ENCODE measurements around the gene ALDH1A3.

ALDH1A3 gene

GRCh38 chr15:100958326-100959065 lies 78.9 kb downstream of the ALDH1A3 start:
- DNase-seq: no peak

DNA sequence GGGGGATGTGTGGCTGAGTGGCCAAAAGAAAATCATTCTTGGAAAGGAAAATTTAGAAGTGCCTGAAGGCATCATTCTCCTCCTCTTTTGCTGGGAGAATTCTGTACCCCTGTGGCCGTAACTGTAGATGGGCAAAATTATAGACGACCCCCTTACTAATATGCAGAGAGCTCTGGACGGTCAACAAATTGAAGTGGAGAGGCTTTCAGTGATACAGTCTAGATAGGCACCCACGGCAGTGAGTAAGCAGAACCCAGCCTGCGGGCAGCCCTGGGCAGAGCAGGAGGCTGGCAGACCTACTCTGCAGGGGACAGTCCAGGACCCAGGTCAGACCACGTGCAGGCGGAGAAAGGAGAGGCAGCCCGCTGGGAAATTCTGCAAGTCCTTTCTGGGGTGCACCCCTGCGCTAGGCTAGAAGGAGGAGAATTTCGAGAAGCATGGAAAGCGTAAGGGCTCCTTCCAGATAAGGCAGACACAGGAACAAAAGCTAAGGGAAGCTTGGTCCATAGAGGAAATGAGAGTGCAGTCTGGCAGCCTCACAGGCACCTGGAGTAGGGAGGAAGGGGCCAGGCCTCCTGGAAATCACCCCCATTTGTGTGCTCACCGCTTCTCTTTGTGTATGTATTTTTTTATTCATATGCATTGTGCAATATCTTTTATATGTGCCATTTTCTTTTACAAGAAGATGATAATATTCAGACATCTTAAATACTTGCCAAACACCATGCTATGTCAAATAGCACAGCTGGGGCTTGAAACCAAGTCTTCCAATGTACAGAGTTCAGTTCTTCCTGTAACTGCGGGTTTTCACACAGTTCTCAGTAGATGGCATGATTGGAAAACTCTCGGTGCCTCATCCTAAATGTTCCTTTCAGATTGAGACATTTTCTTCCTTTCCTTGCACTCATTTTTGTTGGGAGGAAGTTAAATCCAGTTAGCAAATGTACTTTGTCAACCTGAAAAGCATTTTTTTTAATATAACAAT lies 79.7 kb downstream of the ALDH1A3 start:
- no peak for DNase-seq

Measured in activated CD4-positive, alpha-beta T cell treated with anti-CD3 and anti-CD28 coated beads, Interleukin-10, Interleukin-2, amounts not matched to agents 100 ng/mL and 50 ng/mL, durations not matched to agents 16 hours and 8 hours (primary cell).